NB4 (cell line): ENCODE results near the gene KIRREL1.

ENCODE experiments used
- DNase-seq: peaks from one replicate; pipeline ENCODE4 v3.0.0; 2010; ENCODE audit warnings: low read depth
- H3K4me3 ChIP-seq: one replicate; pipeline ENCODE4 v1.5.1; 2011; ENCODE audit warnings: mild to moderate bottlenecking, low read depth, low read length, moderate library complexity
- MYC ChIP-seq: IDR thresholded peaks from 2 replicates; pipeline ENCODE4 v1.6.1; 2011; ENCODE audit warnings: low read depth, low read length
- POLR2A ChIP-seq: IDR thresholded peaks from 2 replicates; pipeline ENCODE4 v1.6.1; 2011; ENCODE audit warnings: mild to moderate bottlenecking; ENCODE audit not compliant: insufficient read length; ENCODE audit errors: extremely low read depth
- TF ChIP-seq, protein P1 (sequence below): IDR thresholded peaks from 2 replicates; pipeline ENCODE4 v1.6.1; 2011; ENCODE audit warnings: low read depth, low read length
- TF ChIP-seq, protein P2 (sequence below): IDR thresholded peaks from one replicate; pipeline ENCODE4 v1.5.1; 2012; ENCODE audit warnings: low read depth, low read length

KIRREL1 gene

DNA sequence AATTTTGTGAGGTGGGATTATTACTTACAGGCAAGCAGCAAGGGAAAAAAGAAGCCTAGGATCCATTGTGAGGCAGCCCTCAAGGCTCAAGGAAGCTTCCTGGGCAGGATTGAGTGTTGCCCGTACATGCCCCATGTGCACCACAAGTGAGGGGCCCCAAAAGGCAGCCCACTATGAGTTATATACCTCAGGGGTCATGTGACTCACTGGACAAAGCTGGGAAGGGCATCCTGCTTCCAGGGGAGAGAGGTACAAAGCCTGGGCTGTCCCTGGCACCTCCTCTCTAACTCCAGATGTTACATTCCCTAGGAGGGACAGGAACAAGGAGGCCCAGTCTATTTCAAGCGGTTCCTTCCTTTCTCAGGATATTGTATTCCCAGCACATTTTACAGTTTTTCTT, 153.3 kb downstream of the KIRREL1 start:
- TF ChIP-seq, protein P1, sequence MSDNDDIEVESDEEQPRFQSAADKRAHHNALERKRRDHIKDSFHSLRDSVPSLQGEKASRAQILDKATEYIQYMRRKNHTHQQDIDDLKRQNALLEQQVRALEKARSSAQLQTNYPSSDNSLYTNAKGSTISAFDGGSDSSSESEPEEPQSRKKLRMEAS: no peak
- TF ChIP-seq, protein P2, sequence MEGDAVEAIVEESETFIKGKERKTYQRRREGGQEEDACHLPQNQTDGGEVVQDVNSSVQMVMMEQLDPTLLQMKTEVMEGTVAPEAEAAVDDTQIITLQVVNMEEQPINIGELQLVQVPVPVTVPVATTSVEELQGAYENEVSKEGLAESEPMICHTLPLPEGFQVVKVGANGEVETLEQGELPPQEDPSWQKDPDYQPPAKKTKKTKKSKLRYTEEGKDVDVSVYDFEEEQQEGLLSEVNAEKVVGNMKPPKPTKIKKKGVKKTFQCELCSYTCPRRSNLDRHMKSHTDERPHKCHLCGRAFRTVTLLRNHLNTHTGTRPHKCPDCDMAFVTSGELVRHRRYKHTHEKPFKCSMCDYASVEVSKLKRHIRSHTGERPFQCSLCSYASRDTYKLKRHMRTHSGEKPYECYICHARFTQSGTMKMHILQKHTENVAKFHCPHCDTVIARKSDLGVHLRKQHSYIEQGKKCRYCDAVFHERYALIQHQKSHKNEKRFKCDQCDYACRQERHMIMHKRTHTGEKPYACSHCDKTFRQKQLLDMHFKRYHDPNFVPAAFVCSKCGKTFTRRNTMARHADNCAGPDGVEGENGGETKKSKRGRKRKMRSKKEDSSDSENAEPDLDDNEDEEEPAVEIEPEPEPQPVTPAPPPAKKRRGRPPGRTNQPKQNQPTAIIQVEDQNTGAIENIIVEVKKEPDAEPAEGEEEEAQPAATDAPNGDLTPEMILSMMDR: no peak
- TF ChIP-seq MYC (no peak), POLR2A (no peak)
- DNase-seq: no peak
- H3K4me3 ChIP-seq: no peak overlapping the region

DNA sequence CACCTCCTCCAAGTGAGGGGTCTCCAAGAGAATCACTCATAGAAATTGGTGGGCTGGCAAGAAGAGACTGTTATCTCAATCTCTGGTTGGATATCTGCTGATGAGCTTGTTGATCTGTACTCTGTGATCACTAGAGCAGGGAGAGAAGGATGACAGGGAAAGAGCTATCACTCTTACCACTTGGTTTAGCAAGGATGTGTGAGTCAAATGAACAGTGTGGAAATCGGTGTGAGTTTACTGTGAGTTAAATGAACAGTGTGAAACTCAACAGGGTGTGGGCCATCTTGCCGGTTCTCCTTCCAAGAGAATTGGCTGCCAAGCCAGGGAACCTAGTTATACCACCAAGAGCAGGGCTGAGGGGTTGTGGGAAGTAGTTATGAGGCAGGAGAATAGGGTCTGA, 154.0 kb downstream of the KIRREL1 start:
- no peak for DNase-seq
- H3K4me3 ChIP-seq: no peak overlapping the region
- TF ChIP-seq, protein P1: no peak
- TF ChIP-seq, protein P2: no peak
- TF ChIP-seq MYC: no peak

DNA sequence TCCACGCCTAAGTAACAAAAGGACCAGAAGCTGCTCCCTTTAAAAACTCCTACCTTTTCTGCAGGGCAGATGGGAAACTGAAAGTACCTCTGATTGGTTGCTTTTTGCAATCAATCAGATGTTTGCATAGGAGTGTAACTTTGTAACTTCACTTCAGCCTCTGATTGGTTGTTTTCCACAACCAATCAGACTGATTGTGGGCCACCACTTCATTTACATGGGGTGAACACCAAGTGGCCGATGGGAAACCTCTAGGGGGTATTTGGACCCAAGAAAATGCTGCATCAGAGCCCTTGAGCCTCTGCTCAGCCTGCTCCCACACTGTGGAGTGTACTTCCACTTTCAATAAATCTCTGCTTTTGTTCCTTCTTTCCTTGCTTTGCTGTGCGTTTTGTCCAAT, 154.4 kb downstream of the KIRREL1 start:
- DNase-seq: no peak
- H3K4me3 ChIP-seq: no peak overlapping the region
- TF ChIP-seq, protein P2: no peak
- TF ChIP-seq POLR2A: no peak
- TF ChIP-seq, protein P1: no peak

DNA sequence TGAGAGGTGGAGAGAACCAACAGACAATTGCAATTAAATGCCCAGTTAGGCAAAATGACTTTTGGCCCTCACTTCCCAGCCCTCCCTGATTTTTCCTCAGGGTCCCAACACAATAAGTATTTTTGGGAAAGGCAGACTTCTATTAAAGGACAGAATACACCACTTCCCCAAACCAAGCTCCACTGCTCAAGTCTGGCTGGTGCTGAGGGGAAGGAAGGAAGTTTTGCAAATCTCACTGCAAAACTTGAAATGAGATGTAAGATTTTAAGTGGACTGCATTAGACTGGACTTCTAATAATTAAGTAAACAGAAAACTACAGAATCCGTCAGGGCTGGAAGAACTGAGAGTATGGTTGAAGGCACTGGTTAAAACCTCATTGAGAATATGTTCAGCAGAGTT, 155.0 kb downstream of the KIRREL1 start:
- DNase-seq: peak; percentile 25
- TF ChIP-seq POLR2A: no peak
- TF ChIP-seq, protein P1: no peak
- TF ChIP-seq, protein P2: no peak
- no peak for TF ChIP-seq MYC
- H3K4me3 ChIP-seq: no peak overlapping the region

DNA sequence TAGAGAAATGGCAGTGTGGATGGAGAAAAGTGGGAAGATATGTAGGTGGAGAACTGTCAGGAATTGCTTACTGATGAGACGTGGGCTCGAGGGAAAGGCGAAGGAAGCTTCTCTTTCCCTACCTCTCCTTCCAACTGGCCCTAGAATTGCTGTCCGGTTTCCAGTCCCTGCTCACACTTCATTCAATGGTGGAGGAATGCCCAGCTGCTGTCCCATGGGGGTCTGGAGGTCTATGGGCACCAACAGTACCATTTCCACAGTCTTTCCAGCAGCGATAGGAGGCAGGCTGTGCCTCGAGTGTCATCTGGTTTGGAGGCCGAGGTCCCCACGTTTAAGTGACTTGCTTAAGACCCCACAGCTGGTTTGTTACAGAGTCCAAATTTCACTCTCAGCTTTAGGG, 155.7 kb downstream of the KIRREL1 start:
- no peak for DNase-seq
- TF ChIP-seq POLR2A: no peak
- TF ChIP-seq, protein P1: no peak
- no peak for TF ChIP-seq MYC
- TF ChIP-seq, protein P2: no peak
- H3K4me3 ChIP-seq: peak overlapping the region; percentile 60
